ENCODE results near the gene DNAH8. TPM values are rescaled to one million over a fixed set of nuclear protein-coding genes. Genes with fewer than 3 reads are reported as not detected.
"Not testable (repeated sequence)": the region's sequence is repeated elsewhere in the genome, so short reads cannot be mapped to it uniquely, and the experiment has no call there.

DNAH8 gene
- total and polyA plus RNA-seq, 4 experiments from 2014 or later, result 0.04 to 0.17 (median 0.09) TPM; not detected in 1

DNA sequence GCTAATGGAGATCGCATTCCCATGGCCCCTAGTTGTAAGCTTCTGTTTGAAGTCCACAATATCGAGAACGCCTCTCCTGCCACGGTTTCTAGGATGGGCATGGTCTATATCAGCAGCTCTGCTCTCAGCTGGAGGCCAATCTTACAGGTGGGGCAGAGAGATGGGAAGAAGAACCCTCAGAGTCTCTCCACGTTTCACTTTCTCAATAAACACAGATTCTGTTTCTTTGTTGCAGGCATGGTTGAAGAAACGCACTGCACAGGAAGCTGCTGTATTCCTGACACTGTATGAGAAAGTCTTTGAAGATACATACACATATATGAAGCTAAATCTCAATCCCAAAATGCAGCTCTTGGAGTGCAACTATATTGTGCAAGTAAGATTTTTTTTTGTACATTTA, 157.9 kb downstream of the DNAH8 start:
- Mint-ChIP-seq H3K27ac (peak overlapping the region in 1 of 7 donors; percentile 26), H3K36me3 (no peaks in the 10 kb centered on the region), H3K4me1 (peaks cover 19 to 48% (median 34%) of the 10 kb centered on the region in 4 donors), H3K4me3 (peak overlapping the region in 1 of 8 donors; percentile 30), H3K27me3 (peaks cover 0 to 1% of the 10 kb centered on the region in 2 donors), H3K9me3 (no peaks in the 10 kb centered on the region)
- CTCF ChIA-PET (ENCODE audit: partially characterized antibody), result interaction anchor here (0.9 to 7.8 kb wide), 12 partner anchors 8 to 434 kb away, joined by 3 to 146 read pairs (median 4); no protein-coding TSS in a partner anchor
- POLR2A ChIA-PET (ENCODE audit: partially characterized antibody), result no interaction called here
- no peak for DNase-seq
- Histone ChIP-seq H3K36me3 (ENCODE audit: insufficient read depth, low read length) (no peaks in the 10 kb centered on the region), H3K4me1 (ENCODE audit: insufficient read depth, low read length) (peaks cover 44% of the 10 kb centered on the region), H3K9me3 (ENCODE audit: control insufficient read depth in 1 of 2, low read length in 2 of 2) (no peaks in the 10 kb centered on the region), H3K27ac (ENCODE audit: low read depth, low read length) (no peak overlapping the region), H3K4me3 (ENCODE audit: low read length in 2 of 2) (no peak overlapping the region), H3K27me3 (ENCODE audit: insufficient read depth, low read length) (no peaks in the 10 kb centered on the region)
- intact Hi-C loops (cut with micrococcal nuclease), result no loop called here

DNA sequence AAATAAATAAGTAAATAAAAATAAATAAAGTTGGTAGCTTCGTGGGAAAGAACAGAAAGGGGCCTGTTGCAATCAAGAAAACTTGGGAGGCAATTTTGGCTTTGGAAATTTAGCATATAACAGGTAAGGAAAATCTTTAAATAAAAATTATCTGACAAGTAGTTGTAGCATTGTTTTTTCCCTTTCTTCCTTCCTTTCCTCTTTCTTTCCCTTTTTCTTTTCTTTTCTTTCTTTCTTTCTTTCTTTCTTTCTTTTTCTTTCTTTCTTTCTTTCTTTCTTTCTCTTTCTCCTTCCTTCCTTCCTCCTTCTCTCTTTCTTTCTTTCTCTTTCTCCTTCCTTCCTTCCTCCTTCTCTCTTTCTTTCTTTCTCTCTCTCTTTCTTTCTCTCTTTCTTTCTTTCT, 158.7 kb downstream of the DNAH8 start:
- H3K9me3 ChIP-seq (ENCODE audit: control insufficient read depth in 1 of 2, low read length in 2 of 2); H3K36me3 ChIP-seq (ENCODE audit: insufficient read depth, low read length); H3K9me3 Mint-ChIP-seq; H3K27me3 Mint-ChIP-seq; H3K27ac ChIP-seq (ENCODE audit: low read depth, low read length); H3K4me3 Mint-ChIP-seq; H3K27me3 ChIP-seq (ENCODE audit: insufficient read depth, low read length); H3K27ac Mint-ChIP-seq; H3K4me3 ChIP-seq (ENCODE audit: low read length in 2 of 2); intact Hi-C loops (cut with micrococcal nuclease); POLR2A ChIA-PET (ENCODE audit: partially characterized antibody); H3K36me3 Mint-ChIP-seq; DNase-seq: not testable (repeated sequence)
- H3K4me1 Mint-ChIP-seq, result peaks cover 19 to 50% (median 35%) of the 10 kb centered on the region in 4 donors
- CTCF ChIA-PET (ENCODE audit: partially characterized antibody), result interaction anchor here (1.3 to 7.8 kb wide), 5 partner anchors 9 to 433 kb away, joined by 3 to 146 read pairs (median 3); no protein-coding TSS in a partner anchor
- peaks cover 44% of the 10 kb centered on the region for H3K4me1 ChIP-seq (ENCODE audit: insufficient read depth, low read length)

DNA sequence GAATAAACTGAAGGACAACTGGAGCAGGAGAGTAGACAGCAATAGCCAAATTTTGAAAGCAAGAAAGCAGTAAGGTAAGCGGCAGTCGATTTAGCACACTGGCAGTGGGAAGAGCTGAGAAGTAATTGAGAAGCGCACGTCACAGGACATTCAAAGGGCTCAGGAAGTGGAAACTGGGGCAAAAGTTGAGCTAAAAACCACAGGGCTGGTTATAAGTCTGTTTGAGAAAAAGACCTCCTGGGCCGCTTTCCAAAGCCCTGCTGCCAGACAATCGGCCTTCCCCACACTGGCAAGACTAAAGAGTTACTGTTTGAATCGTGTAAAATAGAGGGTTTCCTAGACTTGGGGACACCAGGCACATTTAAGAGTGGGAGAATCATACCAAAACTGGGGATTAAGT, 161.4 kb downstream of the DNAH8 start:
- H3K4me3 ChIP-seq (ENCODE audit: low read length in 2 of 2), result peak overlapping the region in 1 of 2 donors; percentile 2
- no peaks in the 10 kb centered on the region for H3K36me3 Mint-ChIP-seq
- peaks cover 0 to 1% of the 10 kb centered on the region in 2 donors for H3K27me3 Mint-ChIP-seq
- H3K27ac Mint-ChIP-seq, result peak overlapping the region; percentile 67 to 95 (median 87)
- H3K27me3 ChIP-seq (ENCODE audit: insufficient read depth, low read length), result no peaks in the 10 kb centered on the region
- no peaks in the 10 kb centered on the region for H3K36me3 ChIP-seq (ENCODE audit: insufficient read depth, low read length)
- intact Hi-C loops (cut with micrococcal nuclease), result loop anchor here (1.0 to 5.0 kb wide), 2 partner anchors 351 to 427 kb away; partner anchors contain the start of gene KCNK5
- peaks cover 0 to 8% (median 4%) of the 10 kb centered on the region in 8 donors for H3K9me3 Mint-ChIP-seq
- H3K4me1 Mint-ChIP-seq, result peaks cover 19 to 50% (median 35%) of the 10 kb centered on the region in 4 donors
- peak overlapping the region; percentile 23 for H3K27ac ChIP-seq (ENCODE audit: low read depth, low read length)
- peak; percentile 38 to 77 (median 65) for DNase-seq
- CTCF ChIA-PET (ENCODE audit: partially characterized antibody), result interaction anchor here (1.0 to 7.8 kb wide), 2 partner anchors 289 to 430 kb away, joined by 3 to 146 read pairs; no protein-coding TSS in a partner anchor
- peak overlapping the region; percentile 15 to 88 (median 78) for H3K4me3 Mint-ChIP-seq
- H3K9me3 ChIP-seq (ENCODE audit: control insufficient read depth in 1 of 2, low read length in 2 of 2), result no peaks in the 10 kb centered on the region
- H3K4me1 ChIP-seq (ENCODE audit: insufficient read depth, low read length), result peaks cover 44% of the 10 kb centered on the region
- POLR2A ChIA-PET (ENCODE audit: partially characterized antibody), result no interaction called here

DNA sequence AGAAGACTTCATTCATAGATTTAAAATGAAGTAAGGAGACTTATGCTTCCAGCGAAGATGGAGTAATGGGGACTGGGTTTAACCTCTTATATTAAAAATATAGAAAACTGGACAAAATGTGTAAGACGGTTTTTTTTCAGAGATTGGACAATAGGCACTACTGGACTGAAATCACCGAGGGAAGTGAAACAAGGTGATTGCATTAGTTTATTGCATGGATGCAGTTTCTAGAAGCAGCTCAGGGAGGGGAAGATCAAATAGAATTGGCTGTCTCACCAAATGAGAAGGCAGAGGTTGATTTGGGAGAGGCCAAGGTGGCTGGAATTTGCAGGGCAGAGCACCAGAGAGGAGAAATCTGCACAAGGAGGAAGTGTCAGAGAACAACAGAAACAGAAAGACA, 162.6 kb downstream of the DNAH8 start:
- H3K9me3 ChIP-seq (ENCODE audit: control insufficient read depth in 1 of 2, low read length in 2 of 2), result no peaks in the 10 kb centered on the region
- Mint-ChIP-seq H3K36me3 (no peaks in the 10 kb centered on the region), H3K4me1 (peaks cover 16 to 48% (median 32%) of the 10 kb centered on the region in 4 donors), H3K9me3 (peaks cover 0 to 8% (median 4%) of the 10 kb centered on the region in 8 donors), H3K4me3 (no peak overlapping the region), H3K27ac (peak overlapping the region in 2 of 7 donors; percentile 2 to 6), H3K27me3 (no peaks in the 10 kb centered on the region)
- CTCF ChIA-PET (ENCODE audit: partially characterized antibody), result interaction anchor here (0.6 kb wide), 1 partner anchor 282 kb away, joined by 3 read pairs; no protein-coding TSS in a partner anchor
- intact Hi-C loops (cut with micrococcal nuclease), result loop anchor here (5.0 kb wide), 1 partner anchor 350 kb away; the partner anchor contains the start of gene KCNK5
- H3K27me3 ChIP-seq (ENCODE audit: insufficient read depth, low read length), result no peaks in the 10 kb centered on the region
- H3K4me1 ChIP-seq (ENCODE audit: insufficient read depth, low read length), result peaks cover 36% of the 10 kb centered on the region
- DNase-seq, result no peak
- H3K4me3 ChIP-seq (ENCODE audit: low read length in 2 of 2), result no peak overlapping the region
- no peak overlapping the region for H3K27ac ChIP-seq (ENCODE audit: low read depth, low read length)
- H3K36me3 ChIP-seq (ENCODE audit: insufficient read depth, low read length), result no peaks in the 10 kb centered on the region
- POLR2A ChIA-PET (ENCODE audit: partially characterized antibody), result no interaction called here

DNA sequence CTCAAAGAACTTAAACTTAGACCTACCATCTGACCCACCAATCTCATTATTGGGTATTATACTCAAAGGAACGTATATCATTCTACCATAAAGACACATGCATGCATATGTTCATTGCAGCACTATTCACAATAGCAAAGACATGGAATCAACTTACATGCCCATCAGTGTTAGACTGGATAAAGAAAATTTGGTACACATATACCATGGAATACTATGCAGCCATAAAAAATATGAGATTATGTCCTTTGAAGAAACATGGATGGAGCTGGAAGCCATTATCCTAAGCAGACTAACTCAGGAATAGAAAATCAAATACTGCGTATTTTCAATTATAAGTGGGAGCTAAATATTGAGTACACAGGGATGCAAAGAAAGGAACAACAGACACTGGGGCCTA, 167.0 kb downstream of the DNAH8 start:
- intact Hi-C loops (cut with micrococcal nuclease), result no loop called here
- Histone ChIP-seq H3K4me1 (ENCODE audit: insufficient read depth, low read length) (peaks cover 5% of the 10 kb centered on the region), H3K4me3 (ENCODE audit: low read length in 2 of 2) (no peak overlapping the region), H3K27ac (ENCODE audit: low read depth, low read length) (no peak overlapping the region), H3K9me3 (ENCODE audit: control insufficient read depth in 1 of 2, low read length in 2 of 2) (no peaks in the 10 kb centered on the region), H3K36me3 (ENCODE audit: insufficient read depth, low read length) (no peaks in the 10 kb centered on the region), H3K27me3 (ENCODE audit: insufficient read depth, low read length) (no peaks in the 10 kb centered on the region)
- Mint-ChIP-seq H3K27ac (no peak overlapping the region), H3K27me3 (peaks cover 0 to 2% of the 10 kb centered on the region in 2 donors), H3K36me3 (no peaks in the 10 kb centered on the region), H3K4me1 (peaks cover 0 to 12% (median 7%) of the 10 kb centered on the region in 4 donors), H3K4me3 (no peak overlapping the region), H3K9me3 (peaks cover 0 to 8% (median 4%) of the 10 kb centered on the region in 8 donors)
- ChIA-PET CTCF (ENCODE audit: partially characterized antibody) (no interaction called here), POLR2A (ENCODE audit: partially characterized antibody) (no interaction called here)
- no peak for DNase-seq

DNA sequence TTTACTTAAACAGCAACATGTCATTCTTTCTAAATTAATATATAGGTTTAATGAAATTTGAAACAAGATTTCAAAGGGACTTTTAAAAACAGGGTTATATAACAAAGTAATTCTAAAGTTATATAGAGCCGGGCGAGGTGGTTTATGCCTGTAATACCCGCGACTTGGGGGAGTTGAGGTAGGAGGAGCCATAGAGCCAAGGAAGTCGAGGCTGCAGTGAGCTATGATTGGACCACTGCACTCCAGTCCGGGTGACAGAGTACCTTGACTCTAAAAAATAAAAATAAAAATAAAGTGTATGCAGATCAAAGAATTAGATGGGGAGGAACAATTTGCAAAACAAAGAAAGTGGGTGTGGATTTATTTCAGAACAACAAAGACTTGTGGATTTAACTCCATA, 182.4 kb downstream of the DNAH8 start:
- no peaks in the 10 kb centered on the region for H3K9me3 ChIP-seq (ENCODE audit: control insufficient read depth in 1 of 2, low read length in 2 of 2)
- ChIA-PET CTCF (ENCODE audit: partially characterized antibody) (no interaction called here), POLR2A (ENCODE audit: partially characterized antibody) (no interaction called here)
- H3K4me3 ChIP-seq (ENCODE audit: low read length in 2 of 2), result no peak overlapping the region
- intact Hi-C loops (cut with micrococcal nuclease), result no loop called here
- H3K36me3 ChIP-seq (ENCODE audit: insufficient read depth, low read length), result no peaks in the 10 kb centered on the region
- no peaks in the 10 kb centered on the region for H3K4me1 Mint-ChIP-seq
- no peaks in the 10 kb centered on the region for H3K27me3 ChIP-seq (ENCODE audit: insufficient read depth, low read length)
- H3K27ac ChIP-seq (ENCODE audit: low read depth, low read length), result no peak overlapping the region
- no peaks in the 10 kb centered on the region for H3K9me3 Mint-ChIP-seq
- H3K27me3 Mint-ChIP-seq, result peaks cover 0 to 11% of the 10 kb centered on the region in 2 donors
- no peaks in the 10 kb centered on the region for H3K36me3 Mint-ChIP-seq
- H3K4me1 ChIP-seq (ENCODE audit: insufficient read depth, low read length), result no peaks in the 10 kb centered on the region
- no peak overlapping the region for H3K27ac Mint-ChIP-seq
- no peak overlapping the region for H3K4me3 Mint-ChIP-seq
- DNase-seq, result no peak

DNA sequence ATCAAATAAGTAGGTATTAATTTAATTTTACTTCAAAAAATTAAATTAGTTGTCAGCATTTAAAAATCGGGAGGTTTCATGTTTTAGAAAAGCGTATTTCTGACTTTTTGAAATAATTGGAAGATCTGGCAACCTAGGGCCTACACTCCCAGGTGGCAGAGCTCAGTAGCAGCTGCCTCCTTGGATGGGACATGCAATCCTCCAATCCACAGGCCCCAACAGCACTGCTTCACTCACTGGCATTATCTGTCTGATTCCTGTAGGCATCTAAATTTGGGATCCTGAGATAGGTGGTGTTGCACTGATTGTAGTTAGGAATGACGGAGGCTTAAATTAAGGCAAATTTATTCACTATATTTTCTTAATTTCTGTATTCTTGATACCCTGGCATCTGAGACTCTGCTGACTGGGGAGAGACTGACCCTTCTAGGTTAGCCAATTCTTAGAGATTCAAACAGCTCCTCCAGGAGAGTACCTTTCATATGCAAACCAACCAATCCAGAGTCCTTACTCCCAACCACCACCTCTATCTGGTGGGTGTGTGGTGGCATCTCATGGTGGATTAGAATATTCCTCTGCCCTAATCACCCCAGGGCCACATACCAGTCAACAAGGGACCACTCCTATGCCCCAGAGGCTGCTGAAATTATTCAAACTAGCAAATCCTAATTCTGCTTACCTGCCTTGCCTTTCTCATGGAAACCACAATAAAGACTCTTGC, 186.9 kb downstream of the DNAH8 start:
- peaks cover 0 to 10% of the 10 kb centered on the region in 2 donors for H3K27me3 Mint-ChIP-seq
- no peaks in the 10 kb centered on the region for H3K9me3 Mint-ChIP-seq
- POLR2A ChIA-PET (ENCODE audit: partially characterized antibody), result no interaction called here
- H3K36me3 Mint-ChIP-seq, result no peaks in the 10 kb centered on the region
- intact Hi-C loops (cut with micrococcal nuclease), result no loop called here
- Histone ChIP-seq H3K27me3 (ENCODE audit: insufficient read depth, low read length) (no peaks in the 10 kb centered on the region), H3K9me3 (ENCODE audit: control insufficient read depth in 1 of 2, low read length in 2 of 2) (no peaks in the 10 kb centered on the region), H3K27ac (ENCODE audit: low read depth, low read length) (no peak overlapping the region), H3K4me1 (ENCODE audit: insufficient read depth, low read length) (no peaks in the 10 kb centered on the region), H3K4me3 (ENCODE audit: low read length in 2 of 2) (no peak overlapping the region), H3K36me3 (ENCODE audit: insufficient read depth, low read length) (no peaks in the 10 kb centered on the region)
- CTCF ChIA-PET (ENCODE audit: partially characterized antibody), result interaction anchor here (1.6 kb wide), 1 partner anchor 30 kb away, joined by 5 read pairs; no protein-coding TSS in a partner anchor
- H3K4me1 Mint-ChIP-seq, result peaks cover 0 to 4% (median 0%) of the 10 kb centered on the region in 4 donors
- no peak overlapping the region for H3K4me3 Mint-ChIP-seq
- no peak for DNase-seq
- H3K27ac Mint-ChIP-seq, result no peak overlapping the region

Data from CD4-positive, alpha-beta memory T cell (primary cell).